Mesendoderm (in vitro differentiated cells): ENCODE data around the gene ERI2.
"Not testable (repeated sequence)": the region's sequence is repeated elsewhere in the genome, so short reads cannot be mapped to it uniquely, and the experiment has no call there.

ENCODE experiments used
- DNase-seq: peaks from one replicate; pipeline ENCODE4 v3.0.0; 2013
- H2AK5ac ChIP-seq: 2 replicates; pipeline ENCODE4 v1.6.1; 2013; ENCODE audit warnings: low read length, inconsistent platforms
- H2BK120ac ChIP-seq: 2 replicates; pipeline ENCODE4 v1.6.1; 2013; ENCODE audit warnings: low read depth, mild to moderate bottlenecking, low read length, moderate library complexity, mixed read lengths
- H2BK15ac ChIP-seq: replicated peaks from 2 replicates; pipeline ENCODE4 v1.6.1; 2013; ENCODE audit warnings: low read depth, mild to moderate bottlenecking, moderate library complexity
- H2BK5ac ChIP-seq: 2 replicates; pipeline ENCODE4 v1.6.1; 2013; ENCODE audit warnings: low read length, inconsistent platforms
- H3K18ac ChIP-seq: 2 replicates; pipeline ENCODE4 v1.6.1; 2013; ENCODE audit warnings: mild to moderate bottlenecking, low read length, mixed read lengths
- H3K23ac ChIP-seq: one replicate; pipeline ENCODE4 v1.6.1; 2013; ENCODE audit warnings: low read length
- H3K27ac ChIP-seq: 2 replicates; pipeline ENCODE4 v1.5.1; 2013; ENCODE audit warnings: low read depth, mild to moderate bottlenecking, inconsistent platforms, low read length, moderate library complexity
- H3K27me3 ChIP-seq: 2 replicates; pipeline ENCODE4 v1.6.1; 2013; ENCODE audit warnings: low read length, control low read depth, mild to moderate bottlenecking, inconsistent platforms; ENCODE audit not compliant: insufficient read depth, poor library complexity
- H3K36me3 ChIP-seq: 2 replicates; pipeline ENCODE4 v1.6.1; 2013; ENCODE audit warnings: low read length, inconsistent platforms; ENCODE audit not compliant: control insufficient read depth, insufficient read depth
- H3K4ac ChIP-seq: one replicate; pipeline ENCODE4 v1.6.1; 2013; ENCODE audit warnings: low read depth, mild to moderate bottlenecking, low read length, moderate library complexity
- H3K4me1 ChIP-seq: 2 replicates; pipeline ENCODE4 v1.6.1; 2013; ENCODE audit warnings: low read depth, low read length, inconsistent platforms; ENCODE audit not compliant: control insufficient read depth
- H3K4me2 ChIP-seq: 2 replicates; pipeline ENCODE4 v1.6.1; 2013; ENCODE audit warnings: low read length
- H3K4me3 ChIP-seq: 2 replicates; pipeline ENCODE4 v1.5.1; 2013; ENCODE audit warnings: mild to moderate bottlenecking, low read length
- H3K56ac ChIP-seq: one replicate; pipeline ENCODE4 v1.6.1; 2013; ENCODE audit warnings: low read length
- H3K79me1 ChIP-seq: 2 replicates; pipeline ENCODE4 v1.6.1; 2013; ENCODE audit warnings: low read length, inconsistent platforms
- H3K79me2 ChIP-seq: 2 replicates; pipeline ENCODE4 v1.6.1; 2013; ENCODE audit warnings: mild to moderate bottlenecking, low read length; ENCODE audit not compliant: control insufficient read depth, insufficient read depth
- H3K9ac ChIP-seq: 2 replicates; pipeline ENCODE4 v1.6.1; 2013; ENCODE audit warnings: low read length, inconsistent platforms
- H4K5ac ChIP-seq: one replicate; pipeline ENCODE4 v1.6.1; 2013; ENCODE audit warnings: low read length
- H4K8ac ChIP-seq: one replicate; pipeline ENCODE4 v1.6.1; 2013; ENCODE audit warnings: low read depth, mild to moderate bottlenecking, control low read depth, low read length, moderate library complexity
- WGBS: extraction: QIAGEN DNeasy Blood & Tissue Kit; methylation state at CpG from one replicate; pipeline ENCODE4 v1.1.7; 2013; ENCODE audit warnings: low lambda C conversion rate, missing lambda C conversion rate; ENCODE audit not compliant: insufficient coverage; ENCODE audit errors: extremely low coverage; 5-methylcytosine and 5-hydroxymethylcytosine counted together

Gene ERI2

DNA sequence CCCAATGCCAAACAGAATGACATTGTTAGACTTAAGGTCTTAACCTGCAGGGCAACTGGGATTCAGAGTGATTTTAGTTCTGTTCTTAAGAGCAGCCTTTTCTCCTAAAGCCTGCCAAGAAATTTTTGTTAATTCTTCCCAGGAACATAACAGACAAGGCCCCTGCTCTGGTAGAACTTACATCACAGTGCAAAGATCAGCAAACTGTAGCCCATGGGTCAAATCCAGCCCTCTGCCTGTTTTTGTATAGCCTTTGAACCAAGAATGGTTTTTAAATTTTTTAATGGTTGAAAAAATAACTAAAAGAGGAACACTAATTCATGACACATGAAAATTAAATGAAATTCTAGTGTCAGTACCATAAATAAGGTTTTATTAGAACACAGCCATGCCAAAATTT, 38.7 kb downstream of the ERI2 start:
- Histone ChIP-seq H3K79me1 (no peaks in the 10 kb centered on the region), H3K23ac (no peak overlapping the region), H3K56ac (no peak overlapping the region), H2AK5ac (no peak overlapping the region), H4K8ac (no peak overlapping the region), H2BK5ac (no peak overlapping the region), H3K18ac (no peak overlapping the region), H4K5ac (no peak overlapping the region), H3K4me2 (no peak overlapping the region), H3K27ac (no peak overlapping the region), H3K79me2 (no peaks in the 10 kb centered on the region), H3K4me1 (no peaks in the 10 kb centered on the region), H3K36me3 (no peaks in the 10 kb centered on the region), H3K4me3 (no peak overlapping the region), H2BK15ac (no peak overlapping the region), H3K4ac (no peak overlapping the region), H2BK120ac (no peak overlapping the region), H3K9ac (no peak overlapping the region), H3K27me3 (no peaks in the 10 kb centered on the region)
- no peak for DNase-seq

DNA sequence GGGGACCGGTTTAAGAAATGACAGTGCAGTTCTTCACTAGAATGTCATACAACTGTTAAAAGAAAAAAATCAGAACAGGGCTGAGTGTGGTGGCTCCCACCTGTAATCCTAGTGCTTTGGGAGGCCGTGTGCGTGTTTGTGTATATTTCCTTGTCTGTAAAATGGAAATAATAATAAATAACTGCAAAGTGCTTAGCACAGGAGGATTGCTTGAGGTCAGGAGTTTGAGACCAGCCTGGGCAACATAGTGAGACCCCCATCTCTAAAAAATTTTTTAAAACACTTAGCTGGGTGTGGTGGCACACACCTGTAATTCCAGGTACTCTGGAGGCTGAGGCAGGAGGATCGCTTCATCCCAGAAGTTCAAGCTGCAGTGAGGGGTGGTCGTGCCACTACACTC, 40.0 kb downstream of the ERI2 start:
- WGBS = no CpG with 5 or more reads among the region's 5 CpGs
- Histone ChIP-seq H3K27ac (no peak overlapping the region), H3K4me1 (no peaks in the 10 kb centered on the region), H2AK5ac (no peak overlapping the region), H2BK120ac (no peak overlapping the region), H3K36me3 (no peaks in the 10 kb centered on the region), H4K5ac (no peak overlapping the region), H3K4me2 (no peak overlapping the region), H3K79me2 (no peaks in the 10 kb centered on the region), H3K4ac (no peak overlapping the region), H3K9ac (no peak overlapping the region), H3K27me3 (no peaks in the 10 kb centered on the region), H3K18ac (no peak overlapping the region), H3K79me1 (no peaks in the 10 kb centered on the region), H2BK5ac (no peak overlapping the region), H3K4me3 (no peak overlapping the region), H3K23ac (no peak overlapping the region), H4K8ac (no peak overlapping the region), H3K56ac (no peak overlapping the region), H2BK15ac (no peak overlapping the region)
- DNase-seq = no peak

DNA sequence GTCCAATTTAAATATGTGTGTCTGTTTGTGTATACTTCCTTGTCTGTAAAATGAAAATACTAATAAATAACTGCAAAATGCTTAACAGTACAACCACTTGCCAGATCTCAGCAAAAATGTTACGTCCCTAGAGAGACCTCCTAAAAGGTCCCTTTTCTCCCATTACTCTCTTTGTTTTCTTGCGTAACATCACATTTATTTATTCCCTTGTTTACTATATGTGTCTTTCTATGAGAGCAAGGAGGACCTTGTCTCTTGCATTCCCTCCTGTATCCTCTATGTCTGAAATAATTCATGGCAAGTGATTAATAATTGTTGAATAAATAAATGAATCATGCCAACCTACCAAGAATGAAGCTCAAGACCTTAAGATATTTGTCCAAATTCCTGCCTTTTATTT, 40.5 kb downstream of the ERI2 start:
- no peak overlapping the region for H2AK5ac ChIP-seq
- H3K4me2 ChIP-seq = no peak overlapping the region
- no peak overlapping the region for H3K23ac ChIP-seq
- H3K18ac ChIP-seq = no peak overlapping the region
- H2BK120ac ChIP-seq = no peak overlapping the region
- H3K9ac ChIP-seq = no peak overlapping the region
- WGBS = no CpG with 5 or more reads among the region's 2 CpGs
- DNase-seq = no peak
- no peaks in the 10 kb centered on the region for H3K27me3 ChIP-seq
- no peak overlapping the region for H2BK5ac ChIP-seq
- no peak overlapping the region for H3K27ac ChIP-seq
- no peak overlapping the region for H4K8ac ChIP-seq
- H3K56ac ChIP-seq = no peak overlapping the region
- no peak overlapping the region for H3K4ac ChIP-seq
- H3K4me3 ChIP-seq = no peak overlapping the region
- H3K36me3 ChIP-seq = no peaks in the 10 kb centered on the region
- H4K5ac ChIP-seq = no peak overlapping the region
- H3K79me2 ChIP-seq = no peaks in the 10 kb centered on the region
- no peaks in the 10 kb centered on the region for H3K4me1 ChIP-seq
- no peak overlapping the region for H2BK15ac ChIP-seq
- no peaks in the 10 kb centered on the region for H3K79me1 ChIP-seq

DNA sequence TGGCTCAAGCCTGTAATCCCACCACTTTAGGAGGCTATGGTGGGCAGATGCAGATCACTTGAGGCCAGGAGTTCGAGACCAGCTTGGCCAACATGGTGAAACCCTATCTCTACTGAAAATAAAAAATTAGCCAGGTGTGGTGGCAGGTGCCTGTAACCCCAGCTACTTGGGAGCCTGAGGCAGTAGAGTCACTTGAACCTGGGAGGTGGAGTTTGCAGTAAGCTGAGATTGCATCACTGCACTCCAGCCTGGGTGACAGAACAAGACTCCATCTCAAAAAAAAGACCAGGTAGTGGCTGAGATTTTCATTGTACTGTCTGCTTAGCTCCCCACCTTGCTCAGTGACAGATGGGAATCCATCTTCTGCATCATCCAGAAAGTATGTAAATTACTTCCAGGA, 41.8 kb downstream of the ERI2 start:
- H3K18ac ChIP-seq, H3K4ac ChIP-seq, DNase-seq, H2AK5ac ChIP-seq, H4K5ac ChIP-seq, H3K36me3 ChIP-seq, H3K56ac ChIP-seq, H3K79me2 ChIP-seq, H3K27me3 ChIP-seq, H3K79me1 ChIP-seq, H4K8ac ChIP-seq, H2BK5ac ChIP-seq, H3K4me2 ChIP-seq, H2BK120ac ChIP-seq, H3K23ac ChIP-seq, H3K27ac ChIP-seq, H3K4me3 ChIP-seq, H3K9ac ChIP-seq, H2BK15ac ChIP-seq, H3K4me1 ChIP-seq: not testable (repeated sequence)
- WGBS = no CpG with 5 or more reads among the region's 1 CpG

DNA sequence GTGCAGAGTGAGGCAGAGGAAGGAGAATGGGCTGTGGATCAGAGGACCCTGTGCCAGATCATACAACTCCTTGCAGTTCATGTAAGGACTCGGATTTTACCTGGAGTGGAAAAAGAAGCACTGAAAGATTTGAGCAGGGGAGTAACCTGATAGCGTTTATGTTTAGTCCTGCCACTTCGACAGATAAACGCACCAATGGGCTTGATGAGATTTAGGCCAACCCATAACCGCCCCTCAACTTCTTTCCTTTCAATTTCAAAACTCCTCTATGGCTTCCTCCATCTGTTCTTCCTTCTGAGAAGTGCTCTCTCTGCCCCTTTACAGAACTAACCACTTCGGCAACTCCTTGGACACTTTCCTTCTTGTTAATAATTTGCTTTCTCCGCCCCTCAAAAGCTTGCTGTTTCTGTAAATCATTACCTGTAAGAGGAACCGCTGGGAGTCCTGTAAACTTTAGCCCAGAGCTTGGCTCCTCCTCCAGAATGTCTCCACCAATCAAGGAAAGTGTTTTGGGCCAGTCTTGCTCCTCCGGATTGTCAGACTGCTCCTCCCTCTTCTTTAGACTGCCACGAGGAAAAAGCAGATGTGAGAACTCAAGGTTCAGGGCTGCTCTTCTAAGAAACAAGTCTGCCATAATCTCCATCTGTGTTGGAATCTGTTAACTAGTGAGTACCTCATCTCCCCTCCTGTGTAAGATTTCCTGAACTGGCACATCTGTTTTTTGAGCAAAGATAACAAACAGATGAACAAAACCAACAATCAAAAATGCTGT, 42.6 kb downstream of the ERI2 start, which contains the start of gene ACSM3:
TSS of gene ACSM3 (plus strand) at position 554 of the 772 bp plus-strand sequence. CDS start 6,021 bp downstream, outside the sequence.
- Histone ChIP-seq H3K4me2 (peak within 1 kb of the TSS; percentile 38), H3K9ac (peak within 1 kb of the TSS; percentile 28), H2AK5ac (no peak within 1 kb of the TSS), H3K79me2 (no peaks in the 10 kb centered on the region), H3K18ac (no peak within 1 kb of the TSS), H4K8ac (no peak within 1 kb of the TSS), H2BK5ac (no peak within 1 kb of the TSS), H3K4me3 (peak within 1 kb of the TSS; percentile 10), H3K23ac (no peak within 1 kb of the TSS), H2BK120ac (no peak within 1 kb of the TSS), H3K4ac (no peak within 1 kb of the TSS), H4K5ac (no peak within 1 kb of the TSS), H3K4me1 (no peaks in the 10 kb centered on the region), H2BK15ac (no peak within 1 kb of the TSS), H3K56ac (peak within 1 kb of the TSS; percentile 50), H3K36me3 (no peaks in the 10 kb centered on the region), H3K79me1 (no peaks in the 10 kb centered on the region), H3K27me3 (no peaks in the 10 kb centered on the region), H3K27ac (no peak within 1 kb of the TSS)
- peak; percentile 86 for DNase-seq
- no CpG with 5 or more reads among the region's 10 CpGs for WGBS
